ENCODE data around the gene ZNF772. TPM values are rescaled to one million over a fixed set of nuclear protein-coding genes. Genes with fewer than 3 reads are reported as not detected.

Gene ZNF772
- total RNA-seq, 1 experiment from 2014 or later = 6.2 TPM

DNA sequence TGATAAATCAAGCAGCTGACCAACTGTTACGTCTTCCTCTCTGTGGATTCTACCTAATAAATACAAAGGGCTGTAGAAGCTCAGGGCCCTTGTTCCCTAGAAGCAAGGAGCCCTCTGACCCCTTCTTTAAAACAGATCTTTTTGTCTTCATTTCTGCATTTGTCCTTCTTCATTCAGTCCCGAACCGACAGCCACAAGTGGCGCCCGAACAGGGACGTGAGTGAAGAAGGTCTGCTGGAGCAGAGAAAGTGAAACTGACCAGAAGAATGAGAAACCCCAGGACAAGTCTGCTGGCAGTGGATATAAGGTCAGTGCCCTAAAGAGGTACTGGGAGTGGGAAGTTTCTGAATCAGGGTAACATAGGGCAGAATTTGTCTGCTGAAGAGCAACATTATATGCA lies 35.5 kb upstream of the ZNF772 start:
- in situ Hi-C loops (cut with HindIII; ENCODE audit: low pct_unique_long_range_greater_than_20kb, low sequenced_read_pairs) (no loop called here), intact Hi-C loops (cut with micrococcal nuclease; ENCODE audit: unreplicated experiment) (no loop called here)
- ATAC-seq = no peak
- Histone ChIP-seq H3K36me3 (ENCODE audit: control insufficient read depth, insufficient read depth, low read length) (no peaks in the 10 kb centered on the region), H3K27me3 (ENCODE audit: control insufficient read depth, insufficient read depth, low read length) (no peaks in the 10 kb centered on the region), H3K27ac (ENCODE audit: low read length) (no peak overlapping the region), H3K4me1 (ENCODE audit: control insufficient read depth, insufficient read depth, low read length) (no peaks in the 10 kb centered on the region), H3K9me3 (ENCODE audit: control insufficient read depth, insufficient read depth, low read depth, low read length) (peaks cover 66% of the 10 kb centered on the region), H3K4me3 (ENCODE audit: low read depth in 2 of 2, low read length in 2 of 2) (no peak overlapping the region)
- no peak for TF ChIP-seq POLR2AphosphoS5 (IDR thresholded peaks at IDR 0.05; ENCODE audit: low read depth, low read length)
- TF ChIP-seq, protein P1, sequence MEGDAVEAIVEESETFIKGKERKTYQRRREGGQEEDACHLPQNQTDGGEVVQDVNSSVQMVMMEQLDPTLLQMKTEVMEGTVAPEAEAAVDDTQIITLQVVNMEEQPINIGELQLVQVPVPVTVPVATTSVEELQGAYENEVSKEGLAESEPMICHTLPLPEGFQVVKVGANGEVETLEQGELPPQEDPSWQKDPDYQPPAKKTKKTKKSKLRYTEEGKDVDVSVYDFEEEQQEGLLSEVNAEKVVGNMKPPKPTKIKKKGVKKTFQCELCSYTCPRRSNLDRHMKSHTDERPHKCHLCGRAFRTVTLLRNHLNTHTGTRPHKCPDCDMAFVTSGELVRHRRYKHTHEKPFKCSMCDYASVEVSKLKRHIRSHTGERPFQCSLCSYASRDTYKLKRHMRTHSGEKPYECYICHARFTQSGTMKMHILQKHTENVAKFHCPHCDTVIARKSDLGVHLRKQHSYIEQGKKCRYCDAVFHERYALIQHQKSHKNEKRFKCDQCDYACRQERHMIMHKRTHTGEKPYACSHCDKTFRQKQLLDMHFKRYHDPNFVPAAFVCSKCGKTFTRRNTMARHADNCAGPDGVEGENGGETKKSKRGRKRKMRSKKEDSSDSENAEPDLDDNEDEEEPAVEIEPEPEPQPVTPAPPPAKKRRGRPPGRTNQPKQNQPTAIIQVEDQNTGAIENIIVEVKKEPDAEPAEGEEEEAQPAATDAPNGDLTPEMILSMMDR (IDR thresholded peaks at IDR 0.05) = no peak
- TF ChIP-seq SIN3A (IDR thresholded peaks at IDR 0.05; ENCODE audit: borderline replicate concordance, insufficient read depth, low read depth, low read length) = no peak
- no peak for TF ChIP-seq TCF7L2 (IDR thresholded peaks at IDR 0.05; ENCODE audit: low read depth, low read length)
- TF ChIP-seq, protein P2, sequence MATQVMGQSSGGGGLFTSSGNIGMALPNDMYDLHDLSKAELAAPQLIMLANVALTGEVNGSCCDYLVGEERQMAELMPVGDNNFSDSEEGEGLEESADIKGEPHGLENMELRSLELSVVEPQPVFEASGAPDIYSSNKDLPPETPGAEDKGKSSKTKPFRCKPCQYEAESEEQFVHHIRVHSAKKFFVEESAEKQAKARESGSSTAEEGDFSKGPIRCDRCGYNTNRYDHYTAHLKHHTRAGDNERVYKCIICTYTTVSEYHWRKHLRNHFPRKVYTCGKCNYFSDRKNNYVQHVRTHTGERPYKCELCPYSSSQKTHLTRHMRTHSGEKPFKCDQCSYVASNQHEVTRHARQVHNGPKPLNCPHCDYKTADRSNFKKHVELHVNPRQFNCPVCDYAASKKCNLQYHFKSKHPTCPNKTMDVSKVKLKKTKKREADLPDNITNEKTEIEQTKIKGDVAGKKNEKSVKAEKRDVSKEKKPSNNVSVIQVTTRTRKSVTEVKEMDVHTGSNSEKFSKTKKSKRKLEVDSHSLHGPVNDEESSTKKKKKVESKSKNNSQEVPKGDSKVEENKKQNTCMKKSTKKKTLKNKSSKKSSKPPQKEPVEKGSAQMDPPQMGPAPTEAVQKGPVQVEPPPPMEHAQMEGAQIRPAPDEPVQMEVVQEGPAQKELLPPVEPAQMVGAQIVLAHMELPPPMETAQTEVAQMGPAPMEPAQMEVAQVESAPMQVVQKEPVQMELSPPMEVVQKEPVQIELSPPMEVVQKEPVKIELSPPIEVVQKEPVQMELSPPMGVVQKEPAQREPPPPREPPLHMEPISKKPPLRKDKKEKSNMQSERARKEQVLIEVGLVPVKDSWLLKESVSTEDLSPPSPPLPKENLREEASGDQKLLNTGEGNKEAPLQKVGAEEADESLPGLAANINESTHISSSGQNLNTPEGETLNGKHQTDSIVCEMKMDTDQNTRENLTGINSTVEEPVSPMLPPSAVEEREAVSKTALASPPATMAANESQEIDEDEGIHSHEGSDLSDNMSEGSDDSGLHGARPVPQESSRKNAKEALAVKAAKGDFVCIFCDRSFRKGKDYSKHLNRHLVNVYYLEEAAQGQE (IDR thresholded peaks at IDR 0.05; ENCODE audit: insufficient read depth in 1 of 2, low read depth in 2 of 2, low read length in 1 of 2) = no peak
- no peak for DNase-seq (ENCODE audit: low read depth, low spot score)
- ChIA-PET POLR2A (no interaction called here), CTCF (no interaction called here)
- BruUV-seq (replicated peaks) = no TSS peak

DNA sequence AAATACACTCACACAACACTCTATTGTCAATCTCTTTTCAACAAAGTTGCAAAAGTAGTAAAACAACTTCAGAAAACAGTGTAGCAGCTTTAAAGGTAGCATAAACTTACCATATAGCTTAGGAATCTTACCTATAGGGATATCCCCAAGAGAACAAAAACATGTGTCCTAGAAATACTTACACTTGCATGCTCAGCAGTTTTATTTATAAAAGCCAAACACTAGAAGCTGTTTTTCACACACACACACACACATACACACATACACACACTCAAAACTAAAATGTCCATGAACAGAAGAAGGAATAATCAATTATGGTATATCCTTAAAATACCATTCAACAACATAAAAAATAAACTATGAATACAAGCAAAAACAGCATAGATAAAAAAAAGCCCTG lies 34.1 kb upstream of the ZNF772 start:
- no peaks in the 10 kb centered on the region for H3K27me3 ChIP-seq (ENCODE audit: control insufficient read depth, insufficient read depth, low read length)
- ATAC-seq (no peak), DNase-seq (ENCODE audit: low read depth, low spot score) (no peak)
- H3K36me3 ChIP-seq (ENCODE audit: control insufficient read depth, insufficient read depth, low read length) = peaks cover 2% of the 10 kb centered on the region; the same call in 1 of the 2 replicates
- ChIA-PET CTCF (interaction anchor here (0.6 kb wide), 1 partner anchor 113 kb away, joined by 3 read pairs; no protein-coding TSS in a partner anchor), POLR2A (interaction anchor here (0.6 kb wide), 1 partner anchor 15 kb away, joined by 3 read pairs; no protein-coding TSS in a partner anchor)
- intact Hi-C loops (cut with micrococcal nuclease; ENCODE audit: unreplicated experiment) = no loop called here
- TF ChIP-seq SIN3A (IDR thresholded peaks at IDR 0.05; ENCODE audit: borderline replicate concordance, insufficient read depth, low read depth, low read length) = no peak
- TF ChIP-seq, protein P1 (IDR thresholded peaks at IDR 0.05) = no peak
- no peak for TF ChIP-seq TCF7L2 (IDR thresholded peaks at IDR 0.05; ENCODE audit: low read depth, low read length)
- TF ChIP-seq POLR2AphosphoS5 (IDR thresholded peaks at IDR 0.05; ENCODE audit: low read depth, low read length) = no peak
- TF ChIP-seq, protein P2 (IDR thresholded peaks at IDR 0.05; ENCODE audit: insufficient read depth in 1 of 2, low read depth in 2 of 2, low read length in 1 of 2) = no peak
- H3K9me3 ChIP-seq (ENCODE audit: control insufficient read depth, insufficient read depth, low read depth, low read length) = peaks cover 75% of the 10 kb centered on the region
- no peak overlapping the region for H3K4me3 ChIP-seq (ENCODE audit: low read depth in 2 of 2, low read length in 2 of 2)
- H3K4me1 ChIP-seq (ENCODE audit: control insufficient read depth, insufficient read depth, low read length) = no peaks in the 10 kb centered on the region
- no TSS peak for BruUV-seq (replicated peaks)
- in situ Hi-C loops (cut with HindIII; ENCODE audit: low pct_unique_long_range_greater_than_20kb, low sequenced_read_pairs) = no loop called here
- no peak overlapping the region for H3K27ac ChIP-seq (ENCODE audit: low read length)

Data from Panc1 (cell line).